ENCODE results near the gene FGF11. TPM values are rescaled to one million over a fixed set of nuclear protein-coding genes. Genes with fewer than 3 reads are reported as not detected.

FGF11 gene
- total and polyA plus RNA-seq, 2 of the 13 experiments (the other 11 are each of a cell fraction or from before 2014, with no cell fraction given) = 0.20 to 7.6 TPM

GRCh38 chr17:7463372-7463846 is 24.1 kb downstream of the FGF11 start:
- no peaks in the 10 kb centered on the region for H3K79me2 ChIP-seq (ENCODE audit: insufficient read depth, low read length)
- H3K27ac ChIP-seq (ENCODE audit: extremely low read length, insufficient read depth, low read length) = no peak overlapping the region
- ChIA-PET CTCF (ENCODE audit: low intra/inter-chr PET ratio, low total read pairs) (no interaction called here), POLR2A (no interaction called here)
- in situ Hi-C loops (cut with HindIII; ENCODE audit: extremely low pct_ligation_motif_present, low pct_unique_long_range_greater_than_20kb) = no loop called here
- peaks cover 8% of the 10 kb centered on the region; the same call in 1 of the 2 replicates for H3K4me1 ChIP-seq (ENCODE audit: insufficient read depth, low read length)
- no peak overlapping the region for H2AFZ ChIP-seq (ENCODE audit: low read length)
- TF ChIP-seq MAFG (CRISPR knock-in tag; IDR thresholded peaks at IDR 0.05) = no peak
- H3K27me3 ChIP-seq (ENCODE audit: control insufficient read depth in 1 of 2, insufficient read depth in 2 of 2, low read length in 2 of 2) = no peaks in the 10 kb centered on the region
- intact Hi-C loops (cut with micrococcal nuclease; ENCODE audit: unreplicated experiment) = no loop called here
- no TSS peak for BruUV-seq (replicated peaks)
- H4K20me1 ChIP-seq (ENCODE audit: insufficient read depth, low read length) = peaks cover 5% of the 10 kb centered on the region; the same call in 1 of the 2 replicates
- H3K4me2 ChIP-seq (ENCODE audit: low read depth, low read length) = no peak overlapping the region
- ATAC-seq = no peak; the same call in 1 of the 3 replicates
- no peak overlapping the region for H3K4me3 ChIP-seq (replicated peaks in 1 of 3; ENCODE audit: insufficient read depth in 1 of 3, low read depth in 2 of 3, low read length in 3 of 3)
- no peak for FAIRE-seq
- WGBS (ENCODE audit: low lambda C conversion rate) = 99% methylated on average over 12 of the region's 14 CpGs
- no peaks in the 10 kb centered on the region for H3K9me3 ChIP-seq (ENCODE audit: low read length)
- no peak for DNase-seq (ENCODE audit: low spot score)
- H3K9ac ChIP-seq (ENCODE audit: insufficient read depth, low read depth, low read length) = no peak overlapping the region
- H3K36me3 ChIP-seq (replicated peaks in 1 of 2; ENCODE audit: control insufficient read depth in 1 of 2, insufficient read depth in 2 of 2, low read length in 2 of 2) = peaks cover 0 to 2% of the 10 kb centered on the region in 2 experiments; a peak in 3 of 5 replicates

- Histone ChIP-seq H3K27me3 (ENCODE audit: control insufficient read depth in 1 of 2, insufficient read depth in 2 of 2, low read length in 2 of 2) (no peaks in the 10 kb centered on the region), H3K4me3 (replicated peaks in 1 of 3; ENCODE audit: insufficient read depth in 1 of 3, low read depth in 2 of 3, low read length in 3 of 3) (no peak overlapping the region), H3K9me3 (ENCODE audit: low read length) (no peaks in the 10 kb centered on the region), H3K79me2 (ENCODE audit: insufficient read depth, low read length) (no peaks in the 10 kb centered on the region), H2AFZ (ENCODE audit: low read length) (no peak overlapping the region), H3K27ac (ENCODE audit: extremely low read length, insufficient read depth, low read length) (no peak overlapping the region), H4K20me1 (ENCODE audit: insufficient read depth, low read length) (peaks cover 8% of the 10 kb centered on the region; the same call in 1 of the 2 replicates), H3K4me1 (ENCODE audit: insufficient read depth, low read length) (peaks cover 14% of the 10 kb centered on the region; the same call in 1 of the 2 replicates), H3K9ac (ENCODE audit: insufficient read depth, low read depth, low read length) (no peak overlapping the region), H3K36me3 (replicated peaks in 1 of 2; ENCODE audit: control insufficient read depth in 1 of 2, insufficient read depth in 2 of 2, low read length in 2 of 2) (peaks cover 0 to 2% of the 10 kb centered on the region in 2 experiments; a peak in 3 of 5 replicates), H3K4me2 (ENCODE audit: low read depth, low read length) (no peak overlapping the region)
- in situ Hi-C loops (cut with HindIII; ENCODE audit: extremely low pct_ligation_motif_present, low pct_unique_long_range_greater_than_20kb) (no loop called here), intact Hi-C loops (cut with micrococcal nuclease; ENCODE audit: unreplicated experiment) (no loop called here)
- CTCF ChIA-PET (ENCODE audit: low intra/inter-chr PET ratio, low total read pairs) = no interaction called here
- no TSS peak for BruUV-seq (replicated peaks)
- ATAC-seq = no peak
- DNase-seq (ENCODE audit: low spot score) = no peak
- POLR2A ChIA-PET = no interaction called here
- WGBS (ENCODE audit: low lambda C conversion rate) = 89% methylated on average over 7 of the region's 9 CpGs
- no peak for FAIRE-seq
- TF ChIP-seq PATZ1 (CRISPR knock-in tag; IDR thresholded peaks at IDR 0.05) (no peak), DZIP1 (CRISPR knock-in tag; IDR thresholded peaks at IDR 0.05) (no peak), ZNF260 (CRISPR knock-in tag; IDR thresholded peaks at IDR 0.05; ENCODE audit: borderline replicate concordance, low read depth) (no peak), ZNF207 (IDR thresholded peaks at IDR 0.05; ENCODE audit: borderline replicate concordance) (no peak), BRCA1 (CRISPR knock-in tag; IDR thresholded peaks at IDR 0.05) (no peak), PAXIP1 (CRISPR knock-in tag; conservative IDR thresholded peaks at IDR 0.05) (no peak), GPBP1L1 (CRISPR knock-in tag; IDR thresholded peaks at IDR 0.05) (no peak)
Measured at GRCh38 chr17:7464081-7464480, 24.8 kb downstream of the FGF11 start.

Measured in HepG2 (cell line).